Nephron (organoid): ENCODE data around the gene IL15RA.

Experiments
- H3K27ac Mint-ChIP-seq, 3 experiments: 2 replicates each; pipeline ENCODE4 v1.8.0; 2020; ENCODE audit warnings: mixed read lengths in 3 of 3, mild to moderate bottlenecking in 2 of 3, moderate library complexity in 1 of 3
- H3K27me3 Mint-ChIP-seq: 2 replicates; pipeline ENCODE4 v1.8.0; 2021; ENCODE audit warnings: low read depth, mild to moderate bottlenecking, moderate library complexity, mixed read lengths
- H3K36me3 Mint-ChIP-seq: 2 replicates; pipeline ENCODE4 v1.8.0; 2020; ENCODE audit warnings: low read depth, mixed read lengths
- H3K4me1 Mint-ChIP-seq: 2 replicates; pipeline ENCODE4 v1.8.0; 2020; ENCODE audit warnings: mixed read lengths
- H3K4me3 Mint-ChIP-seq, 3 experiments: 2 replicates each; pipeline ENCODE4 v1.8.0; 2020; ENCODE audit warnings: mild to moderate bottlenecking in 3 of 3, mixed read lengths in 3 of 3, moderate library complexity in 2 of 3
- H3K9me3 Mint-ChIP-seq: 2 replicates; pipeline ENCODE4 v1.8.0; 2020; ENCODE audit warnings: mixed read lengths
- TF ChIP-seq, protein P1 (sequence below), 3 experiments: fragments of 200-600 bp; sonication (generic); IDR thresholded peaks; one replicate each; pipeline ENCODE4 v1.5.0; 2021; ENCODE audit warnings: antibody characterized with exemption in 3 of 3; ENCODE audit not compliant: unreplicated experiment in 3 of 3

IL15RA gene

DNA sequence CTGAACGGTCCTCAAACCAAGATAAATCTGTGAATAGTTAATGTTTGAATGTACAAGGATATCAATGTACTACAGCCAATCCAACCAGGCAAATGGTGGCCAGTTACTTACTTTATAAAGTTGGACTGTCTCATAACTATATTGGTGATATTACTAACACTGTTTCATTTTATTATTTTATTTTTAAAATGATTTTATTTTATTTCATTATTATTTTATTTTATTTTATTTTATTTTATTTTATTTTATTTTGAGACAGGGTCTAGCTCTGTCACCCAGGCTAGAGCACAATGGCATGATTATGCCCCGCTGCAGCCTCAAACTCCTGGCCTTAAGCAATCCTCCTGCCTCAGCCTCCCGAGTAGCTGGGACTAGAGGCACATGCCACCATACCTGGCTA, 6.8 kb downstream of the IL15RA start:
- H3K27ac Mint-ChIP-seq, result no peak overlapping the region
- peaks cover 41% of the 10 kb centered on the region for H3K27me3 Mint-ChIP-seq
- H3K4me1 Mint-ChIP-seq, result no peaks in the 10 kb centered on the region
- TF ChIP-seq, protein P1, sequence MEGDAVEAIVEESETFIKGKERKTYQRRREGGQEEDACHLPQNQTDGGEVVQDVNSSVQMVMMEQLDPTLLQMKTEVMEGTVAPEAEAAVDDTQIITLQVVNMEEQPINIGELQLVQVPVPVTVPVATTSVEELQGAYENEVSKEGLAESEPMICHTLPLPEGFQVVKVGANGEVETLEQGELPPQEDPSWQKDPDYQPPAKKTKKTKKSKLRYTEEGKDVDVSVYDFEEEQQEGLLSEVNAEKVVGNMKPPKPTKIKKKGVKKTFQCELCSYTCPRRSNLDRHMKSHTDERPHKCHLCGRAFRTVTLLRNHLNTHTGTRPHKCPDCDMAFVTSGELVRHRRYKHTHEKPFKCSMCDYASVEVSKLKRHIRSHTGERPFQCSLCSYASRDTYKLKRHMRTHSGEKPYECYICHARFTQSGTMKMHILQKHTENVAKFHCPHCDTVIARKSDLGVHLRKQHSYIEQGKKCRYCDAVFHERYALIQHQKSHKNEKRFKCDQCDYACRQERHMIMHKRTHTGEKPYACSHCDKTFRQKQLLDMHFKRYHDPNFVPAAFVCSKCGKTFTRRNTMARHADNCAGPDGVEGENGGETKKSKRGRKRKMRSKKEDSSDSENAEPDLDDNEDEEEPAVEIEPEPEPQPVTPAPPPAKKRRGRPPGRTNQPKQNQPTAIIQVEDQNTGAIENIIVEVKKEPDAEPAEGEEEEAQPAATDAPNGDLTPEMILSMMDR (IDR thresholded peaks at IDR 0.05; ENCODE audit: unreplicated experiment in 3 of 3), result no peak
- no peaks in the 10 kb centered on the region for H3K9me3 Mint-ChIP-seq
- no peaks in the 10 kb centered on the region for H3K36me3 Mint-ChIP-seq
- no peak overlapping the region for H3K4me3 Mint-ChIP-seq

DNA sequence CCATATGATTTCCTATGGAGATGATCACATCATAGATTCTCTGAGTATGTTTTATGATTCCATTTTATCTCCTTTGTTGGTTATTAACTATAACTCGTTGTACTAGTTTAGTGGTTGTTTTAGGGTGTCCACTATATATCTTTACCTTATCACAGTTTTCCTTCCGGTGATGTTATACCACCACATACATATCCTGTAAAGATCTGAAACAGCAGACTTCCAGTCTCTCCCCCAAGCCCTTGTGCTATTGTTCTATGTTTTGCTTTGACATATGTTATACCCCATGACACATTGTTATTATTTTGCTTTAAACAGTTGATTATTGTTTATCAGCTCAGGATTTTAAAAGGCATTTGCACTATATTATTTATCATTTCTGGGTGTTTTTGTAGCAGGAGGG, 7.3 kb downstream of the IL15RA start:
- no peaks in the 10 kb centered on the region for H3K4me1 Mint-ChIP-seq
- H3K27me3 Mint-ChIP-seq, result peaks cover 41% of the 10 kb centered on the region
- no peaks in the 10 kb centered on the region for H3K36me3 Mint-ChIP-seq
- no peaks in the 10 kb centered on the region for H3K9me3 Mint-ChIP-seq
- TF ChIP-seq, protein P1 (IDR thresholded peaks at IDR 0.05; ENCODE audit: unreplicated experiment in 3 of 3), result no peak
- H3K27ac Mint-ChIP-seq, result no peak overlapping the region
- no peak overlapping the region for H3K4me3 Mint-ChIP-seq

DNA sequence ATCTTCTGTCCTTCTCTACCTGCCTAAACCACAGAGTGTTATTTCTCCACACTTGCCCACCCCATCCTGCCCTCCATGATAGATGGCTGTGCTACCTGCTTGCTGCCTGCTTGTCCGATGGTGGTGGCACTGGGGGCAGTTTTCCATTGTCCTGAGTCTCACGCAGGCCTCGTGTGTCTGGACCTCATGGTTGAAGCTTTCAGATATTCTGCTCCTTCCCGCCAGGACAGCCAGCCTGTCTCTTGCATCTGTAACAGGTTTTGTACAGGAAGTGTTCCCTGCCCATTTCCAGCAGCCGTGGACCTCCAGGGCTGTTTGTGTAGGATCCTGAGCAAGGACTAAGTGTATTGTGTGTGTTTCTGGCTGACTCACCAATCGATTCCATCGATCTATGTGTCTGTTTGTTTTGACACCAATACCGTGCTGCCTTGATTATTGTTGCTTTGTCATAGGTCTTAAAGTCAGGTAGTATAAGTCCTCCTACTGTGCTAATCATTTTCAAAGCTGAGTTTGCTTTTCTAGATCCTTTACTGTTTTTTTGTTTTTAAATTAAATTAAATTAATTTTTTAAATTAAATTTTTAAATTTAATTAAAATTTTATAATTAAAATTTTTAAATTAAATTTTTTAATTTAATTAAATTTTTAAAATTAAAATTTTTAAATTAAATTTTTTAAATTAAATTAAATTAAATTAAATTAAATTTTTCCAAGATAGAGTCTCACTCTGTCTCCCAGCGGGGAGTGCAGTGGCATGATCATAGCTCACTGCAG, 8.5 kb downstream of the IL15RA start:
- no peak overlapping the region for H3K27ac Mint-ChIP-seq
- H3K4me3 Mint-ChIP-seq, result no peak overlapping the region
- TF ChIP-seq, protein P1 (IDR thresholded peaks at IDR 0.05; ENCODE audit: unreplicated experiment in 3 of 3), result no peak
- no peaks in the 10 kb centered on the region for H3K36me3 Mint-ChIP-seq
- H3K9me3 Mint-ChIP-seq, result no peaks in the 10 kb centered on the region
- H3K4me1 Mint-ChIP-seq, result no peaks in the 10 kb centered on the region
- peaks cover 37% of the 10 kb centered on the region for H3K27me3 Mint-ChIP-seq

DNA sequence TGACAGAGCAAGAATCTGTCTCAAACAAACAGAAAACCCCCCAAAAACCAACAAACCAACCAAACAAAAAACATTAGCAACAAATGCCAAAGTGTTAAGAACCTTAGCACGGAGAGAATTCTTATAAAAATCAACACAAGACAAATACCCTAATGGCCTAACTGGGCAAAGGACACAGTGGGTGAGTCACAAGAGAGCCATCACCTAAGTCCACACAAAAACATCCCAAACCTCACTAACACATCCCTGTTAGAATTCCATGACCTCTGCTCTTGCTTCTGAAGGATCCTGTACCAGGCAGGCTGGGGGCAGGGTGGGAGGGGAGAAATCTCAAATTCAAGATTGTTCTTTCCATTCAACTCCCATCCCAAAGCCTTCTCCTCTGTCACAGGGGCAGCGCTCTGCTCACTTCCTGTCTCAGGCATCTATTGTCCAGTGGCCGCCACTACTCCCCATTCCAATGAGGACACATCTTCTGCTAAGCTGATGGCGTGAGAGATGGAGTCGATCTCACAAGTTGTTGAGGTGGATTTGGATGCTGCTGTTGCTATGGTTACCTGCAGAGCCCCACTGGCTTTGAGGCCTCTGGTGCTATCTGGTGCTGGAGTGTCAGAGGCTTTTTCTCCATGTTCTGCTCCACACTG, 9.2 kb downstream of the IL15RA start:
- no peak overlapping the region for H3K27ac Mint-ChIP-seq
- H3K36me3 Mint-ChIP-seq, result no peaks in the 10 kb centered on the region
- H3K4me3 Mint-ChIP-seq, result no peak overlapping the region
- H3K4me1 Mint-ChIP-seq, result no peaks in the 10 kb centered on the region
- TF ChIP-seq, protein P1 (IDR thresholded peaks at IDR 0.05; ENCODE audit: unreplicated experiment in 3 of 3), result no peak
- no peaks in the 10 kb centered on the region for H3K9me3 Mint-ChIP-seq
- peaks cover 30% of the 10 kb centered on the region for H3K27me3 Mint-ChIP-seq

DNA sequence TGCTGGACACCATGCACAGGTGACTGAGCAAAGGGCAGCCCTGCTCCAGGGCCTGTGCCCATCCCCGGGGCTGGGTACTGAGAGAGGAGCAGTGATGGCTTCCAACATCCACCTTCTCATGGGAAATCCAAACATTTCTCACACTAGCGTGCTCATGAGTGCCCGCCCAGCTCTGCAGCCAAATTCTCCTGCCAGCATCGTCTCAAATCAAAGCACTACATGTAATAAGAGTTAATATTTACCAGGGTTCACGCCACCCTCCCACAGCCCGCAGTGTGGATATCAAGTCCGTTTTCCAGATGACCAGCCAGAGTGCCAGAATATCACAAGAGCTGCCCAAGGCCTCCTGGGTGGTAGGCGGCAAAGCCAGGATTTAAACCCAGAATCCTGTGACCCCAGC, 12.1 kb downstream of the IL15RA start:
- peaks cover 20% of the 10 kb centered on the region for H3K27me3 Mint-ChIP-seq
- H3K36me3 Mint-ChIP-seq, result no peaks in the 10 kb centered on the region
- H3K9me3 Mint-ChIP-seq, result no peaks in the 10 kb centered on the region
- no peak overlapping the region for H3K27ac Mint-ChIP-seq
- no peaks in the 10 kb centered on the region for H3K4me1 Mint-ChIP-seq
- TF ChIP-seq, protein P1 (IDR thresholded peaks at IDR 0.05; ENCODE audit: unreplicated experiment in 3 of 3), result no peak
- H3K4me3 Mint-ChIP-seq, result no peak overlapping the region

DNA sequence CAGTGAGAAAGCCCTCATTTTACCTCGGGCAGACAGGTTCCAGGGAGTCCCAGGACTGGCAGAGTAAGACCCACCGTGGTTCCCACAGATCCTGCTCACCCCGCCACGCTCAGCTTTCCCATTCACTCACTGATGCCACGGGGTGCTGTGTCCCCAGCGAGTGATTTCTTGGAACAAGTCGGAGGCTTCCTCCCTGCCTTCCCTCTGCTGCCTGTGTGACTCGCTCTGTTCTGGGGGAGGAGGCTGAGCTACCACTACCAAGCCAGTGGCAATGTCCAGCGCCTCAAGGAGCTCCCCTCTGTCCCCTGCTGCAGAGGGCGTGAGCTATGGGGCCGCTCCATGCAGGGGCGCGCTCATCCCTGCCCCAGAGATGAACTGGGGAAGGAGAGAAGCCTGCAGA, 12.6 kb downstream of the IL15RA start:
- Mint-ChIP-seq H3K36me3 (no peaks in the 10 kb centered on the region), H3K4me1 (no peaks in the 10 kb centered on the region), H3K9me3 (no peaks in the 10 kb centered on the region), H3K4me3 (no peak overlapping the region), H3K27ac (no peak overlapping the region), H3K27me3 (peaks cover 20% of the 10 kb centered on the region)
- TF ChIP-seq, protein P1 (IDR thresholded peaks at IDR 0.05; ENCODE audit: unreplicated experiment in 3 of 3), result no peak
